Astrocyte of the spinal cord (primary cell): Measurements from ENCODE around the gene PACRG.

Experiments used
- DNase-seq: peaks from one replicate; pipeline ENCODE4 v3.0.0; 2011; ENCODE audit warnings: low read depth, low spot score
- H3K4me3 ChIP-seq: 2 replicates; pipeline ENCODE4 v1.5.1; 2011; ENCODE audit warnings: low read depth, mild to moderate bottlenecking, low read length, moderate library complexity
- in situ Hi-C: cut with HindIII; loops from 2 replicates; pipeline ENCODE4 v1.10.0; 2017; ENCODE audit warnings: low sequenced_read_pairs
- TF ChIP-seq, protein P1 (sequence below): IDR thresholded peaks from 2 replicates; pipeline ENCODE4 v1.5.1; 2012; ENCODE audit warnings: low read depth, mild to moderate bottlenecking, low read length, inconsistent platforms

Gene PACRG

DNA sequence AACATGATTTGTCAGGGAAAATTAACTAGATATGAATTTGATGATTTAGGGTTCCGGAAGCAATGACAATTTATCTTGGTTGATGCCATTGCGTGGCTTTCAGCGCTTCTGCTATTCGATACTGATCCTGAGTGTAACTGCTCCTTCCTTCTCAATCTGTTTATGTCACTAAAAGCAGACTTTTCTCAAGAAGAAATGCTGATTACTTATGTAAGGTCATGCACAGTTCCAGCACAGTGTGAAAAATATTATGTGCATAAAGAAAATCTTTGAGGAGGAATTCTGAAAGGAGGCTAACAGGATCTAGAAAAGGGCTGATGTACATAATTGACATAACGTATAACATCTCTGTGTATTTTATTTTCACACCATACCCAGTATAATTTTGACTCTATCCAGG is 336.6 kb downstream of the PACRG start:
- no peak overlapping the region for H3K4me3 ChIP-seq
- TF ChIP-seq, protein P1, sequence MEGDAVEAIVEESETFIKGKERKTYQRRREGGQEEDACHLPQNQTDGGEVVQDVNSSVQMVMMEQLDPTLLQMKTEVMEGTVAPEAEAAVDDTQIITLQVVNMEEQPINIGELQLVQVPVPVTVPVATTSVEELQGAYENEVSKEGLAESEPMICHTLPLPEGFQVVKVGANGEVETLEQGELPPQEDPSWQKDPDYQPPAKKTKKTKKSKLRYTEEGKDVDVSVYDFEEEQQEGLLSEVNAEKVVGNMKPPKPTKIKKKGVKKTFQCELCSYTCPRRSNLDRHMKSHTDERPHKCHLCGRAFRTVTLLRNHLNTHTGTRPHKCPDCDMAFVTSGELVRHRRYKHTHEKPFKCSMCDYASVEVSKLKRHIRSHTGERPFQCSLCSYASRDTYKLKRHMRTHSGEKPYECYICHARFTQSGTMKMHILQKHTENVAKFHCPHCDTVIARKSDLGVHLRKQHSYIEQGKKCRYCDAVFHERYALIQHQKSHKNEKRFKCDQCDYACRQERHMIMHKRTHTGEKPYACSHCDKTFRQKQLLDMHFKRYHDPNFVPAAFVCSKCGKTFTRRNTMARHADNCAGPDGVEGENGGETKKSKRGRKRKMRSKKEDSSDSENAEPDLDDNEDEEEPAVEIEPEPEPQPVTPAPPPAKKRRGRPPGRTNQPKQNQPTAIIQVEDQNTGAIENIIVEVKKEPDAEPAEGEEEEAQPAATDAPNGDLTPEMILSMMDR = no peak
- in situ Hi-C loops = no loop called here
- DNase-seq = no peak

DNA sequence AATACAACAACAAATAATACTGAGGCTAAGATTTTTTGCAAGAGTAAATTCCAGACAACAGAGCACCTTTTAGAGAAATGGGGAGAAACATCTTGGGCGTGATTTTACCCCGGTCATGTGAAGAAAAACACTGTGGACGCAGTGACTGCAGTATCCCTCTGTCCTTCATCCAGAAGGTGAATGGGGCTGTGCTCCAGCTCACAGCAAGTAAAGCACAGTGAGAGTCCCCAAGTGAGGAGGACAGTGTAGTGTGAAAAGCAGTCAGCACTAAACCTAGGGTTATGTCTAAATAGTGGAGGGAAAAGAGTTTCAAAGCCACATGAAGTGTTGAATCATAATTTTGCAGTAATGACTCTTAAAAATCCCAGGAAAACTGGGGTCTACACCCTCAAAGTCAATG is 338.4 kb downstream of the PACRG start:
- in situ Hi-C loops = no loop called here
- no peak for DNase-seq
- TF ChIP-seq, protein P1 = no peak
- H3K4me3 ChIP-seq = no peak overlapping the region

DNA sequence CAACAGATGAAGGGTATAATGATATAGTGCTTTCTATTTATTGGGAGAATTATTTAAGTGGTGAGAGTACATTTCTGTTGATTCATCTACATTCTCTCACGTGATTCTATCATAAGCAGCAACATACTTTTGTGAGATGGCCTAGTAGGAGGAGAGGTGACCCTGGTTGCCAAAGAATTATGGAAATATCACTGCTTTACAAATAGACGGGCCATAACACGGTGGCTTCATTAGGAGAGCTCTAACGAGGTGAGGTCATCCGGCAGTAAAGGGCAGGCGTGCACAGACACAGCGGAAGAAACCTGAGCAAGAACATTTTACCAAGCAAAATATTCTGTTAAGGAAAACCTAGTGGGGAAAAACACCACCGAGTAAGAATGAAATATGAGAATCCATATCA is 349.4 kb downstream of the PACRG start:
- no peak for DNase-seq
- in situ Hi-C loops = no loop called here
- TF ChIP-seq, protein P1 = no peak
- H3K4me3 ChIP-seq = no peak overlapping the region

DNA sequence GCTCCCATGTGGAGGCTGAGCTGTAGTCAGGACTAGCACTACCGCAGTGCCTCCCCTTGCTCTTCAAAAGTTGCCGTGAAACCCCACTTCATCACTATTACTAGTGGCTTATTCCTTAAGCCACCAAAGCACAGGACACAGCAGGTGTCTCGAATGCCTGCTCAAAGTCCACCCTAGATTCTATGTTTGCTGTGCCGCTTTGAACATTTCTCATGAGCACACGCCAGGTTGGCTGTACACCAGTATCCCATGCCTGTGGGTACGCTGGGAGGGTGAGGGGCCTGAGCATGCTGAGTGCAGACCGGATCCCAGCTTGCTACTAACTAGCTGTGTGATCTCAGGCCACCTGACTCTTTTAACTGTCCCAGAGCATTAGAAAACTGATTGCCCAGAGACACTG is 350.9 kb downstream of the PACRG start:
- TF ChIP-seq, protein P1 = no peak
- in situ Hi-C loops = no loop called here
- H3K4me3 ChIP-seq = no peak overlapping the region
- no peak for DNase-seq

DNA sequence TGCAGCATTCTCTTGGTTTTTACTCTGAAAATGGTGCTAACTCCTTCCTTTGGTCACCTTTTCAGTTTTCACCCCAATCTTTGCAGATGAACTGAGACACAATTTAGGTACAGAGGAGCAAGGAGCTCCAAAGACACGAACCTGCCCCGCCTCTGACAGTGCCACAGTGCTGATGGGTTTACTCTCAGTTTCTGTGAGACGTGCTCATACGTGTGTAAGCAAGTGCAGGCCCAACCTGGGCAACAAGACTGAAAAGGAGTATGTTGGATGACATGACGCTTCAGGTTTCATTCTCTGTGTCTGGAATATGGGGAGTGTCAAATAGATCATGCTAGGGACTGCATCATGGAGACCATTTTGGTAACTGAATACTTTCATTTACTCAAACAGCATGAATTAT is 352.5 kb downstream of the PACRG start:
- no peak for DNase-seq
- in situ Hi-C loops = no loop called here
- TF ChIP-seq, protein P1 = no peak

DNA sequence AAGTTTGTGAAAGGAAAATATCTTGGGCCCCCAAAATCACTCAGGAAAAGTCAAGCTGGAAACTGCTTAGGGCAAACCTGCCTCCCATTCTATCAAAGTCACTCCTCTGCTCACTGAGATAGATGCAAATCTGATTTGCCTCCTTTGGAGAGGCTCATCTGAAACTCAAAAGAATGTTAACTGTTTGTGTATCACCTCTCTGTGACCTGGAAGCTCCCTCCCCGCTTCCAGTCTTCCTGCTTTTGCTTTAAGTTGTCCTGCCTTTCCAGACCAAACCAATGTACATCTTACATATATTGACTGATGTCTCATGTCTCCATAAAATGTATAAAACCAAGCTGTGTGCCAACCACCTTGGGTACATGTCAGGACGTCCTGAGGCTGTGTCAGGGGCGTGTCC is 355.4 kb downstream of the PACRG start:
- in situ Hi-C loops = no loop called here
- DNase-seq = no peak
- TF ChIP-seq, protein P1 = no peak
- H3K4me3 ChIP-seq = no peak overlapping the region

More for the DNA sequence above, 352.5 kb downstream of the PACRG start:
- no peak overlapping the region for H3K4me3 ChIP-seq

DNA sequence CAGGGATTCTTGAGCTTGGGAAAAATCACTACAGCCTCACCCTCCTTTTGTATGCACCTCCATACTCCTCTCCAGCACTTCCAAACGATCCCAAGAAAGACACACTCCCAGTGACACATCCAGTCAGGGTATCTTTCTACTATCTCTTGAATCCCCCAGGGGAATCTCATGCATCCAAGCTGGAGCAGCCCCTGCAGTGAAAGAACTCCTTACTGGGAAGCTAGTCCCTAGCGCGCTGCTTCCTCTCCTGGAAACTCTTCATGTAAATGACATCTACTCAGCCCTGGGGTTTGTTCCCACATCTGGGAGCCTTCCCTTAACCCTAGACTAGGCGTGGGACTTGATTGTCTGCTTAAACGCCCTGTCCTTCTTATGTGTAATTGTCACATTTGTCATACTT is 357.7 kb downstream of the PACRG start:
- in situ Hi-C loops = no loop called here
- TF ChIP-seq, protein P1 = no peak

More for the DNA sequence above, 357.7 kb downstream of the PACRG start:
- DNase-seq = no peak
- no peak overlapping the region for H3K4me3 ChIP-seq
